Calu3 (cell line): ENCODE measurements around the gene ZSWIM2. TPM values are rescaled to one million over a fixed set of nuclear protein-coding genes. Genes with fewer than 3 reads are reported as not detected.
"Not testable (repeated sequence)": the region's sequence is repeated elsewhere in the genome, so short reads cannot be mapped to it uniquely, and the experiment has no call there.

Experiments
- BruUV-seq: library from RNA; stranded (reverse); fragments of 400-500 nt; replicated peaks from 2 replicates; lab custom pipeline; 2021; lab: Mats Ljungman, UMichigan
- CTCF ChIA-PET: fragments of 300-600 bp; sonication (Branson Sonifier 250); formaldehyde crosslinking; loops from one replicate; lab custom pipeline; 2022; ENCODE audit warnings: antibody characterized with exemption; lab: Charles Lee
- DNase-seq: peaks from one replicate; pipeline ENCODE4 v3.0.0; 2022
- H3K27ac Mint-ChIP-seq: one replicate; pipeline ENCODE4 v1.8.0; 2022; ENCODE audit warnings: mixed read lengths; ENCODE audit not compliant: unreplicated experiment
- H3K27me3 Mint-ChIP-seq: one replicate; pipeline ENCODE4 v1.8.0; 2022; ENCODE audit warnings: mixed read lengths; ENCODE audit not compliant: unreplicated experiment
- H3K36me3 Mint-ChIP-seq: one replicate; pipeline ENCODE4 v1.8.0; 2022; ENCODE audit warnings: mild to moderate bottlenecking, moderate library complexity, mixed read lengths; ENCODE audit not compliant: insufficient read depth, unreplicated experiment
- H3K4me1 Mint-ChIP-seq: one replicate; pipeline ENCODE4 v1.8.0; 2022; ENCODE audit warnings: mild to moderate bottlenecking, low read depth, mixed read lengths; ENCODE audit not compliant: unreplicated experiment
- H3K4me3 Mint-ChIP-seq: one replicate; pipeline ENCODE4 v1.8.0; 2022; ENCODE audit warnings: mild to moderate bottlenecking, low read depth, moderate library complexity, mixed read lengths; ENCODE audit not compliant: unreplicated experiment
- H3K9me3 Mint-ChIP-seq: one replicate; pipeline ENCODE4 v1.8.0; 2022; ENCODE audit warnings: low read depth, mixed read lengths; ENCODE audit not compliant: unreplicated experiment
- CTCF ChIP-seq: fragments of 200-600 bp; IDR thresholded peaks from one replicate; pipeline ENCODE4 v1.8.0; 2022; ENCODE audit warnings: antibody characterized with exemption; ENCODE audit not compliant: unreplicated experiment
- intact Hi-C: fragments of 100-400 bp; cut with micrococcal nuclease; formaldehyde crosslinking; loops from one replicate; pipeline ENCODE4 v1.10.0; 2022; ENCODE audit not compliant: unreplicated experiment
- total RNA-seq: library from RNA; stranded (reverse); gene quantifications from 2 replicates; pipeline ENCODE4 v1.2.3, GENCODE V29; 2022

ZSWIM2 gene
- total RNA-seq, 1 experiment from 2014 or later = not detected

GRCh38 chr2:186822323-186822722 lies 26.6 kb downstream of the ZSWIM2 start:
- intact Hi-C loops = no loop called here
- Mint-ChIP-seq H3K36me3 (no peaks in the 10 kb centered on the region), H3K9me3 (peaks cover 4% of the 10 kb centered on the region), H3K4me3 (no peak overlapping the region), H3K4me1 (no peaks in the 10 kb centered on the region), H3K27me3 (no peaks in the 10 kb centered on the region), H3K27ac (no peak overlapping the region)
- CTCF ChIA-PET = no interaction called here
- no peak for DNase-seq
- no peak for TF ChIP-seq CTCF
- no TSS peak for BruUV-seq

GRCh38 chr2:186820303-186820702 lies 28.7 kb downstream of the ZSWIM2 start:
- H3K27me3 Mint-ChIP-seq = no peaks in the 10 kb centered on the region
- H3K9me3 Mint-ChIP-seq = no peaks in the 10 kb centered on the region
- no peak for TF ChIP-seq CTCF
- CTCF ChIA-PET = interaction anchor here (0.5 kb wide), 1 partner anchor 126 kb away, joined by 4 read pairs; no protein-coding TSS in a partner anchor
- H3K4me1 Mint-ChIP-seq = no peaks in the 10 kb centered on the region
- H3K4me3 Mint-ChIP-seq = no peak overlapping the region
- H3K27ac Mint-ChIP-seq = no peak overlapping the region
- BruUV-seq = no TSS peak
- intact Hi-C loops = no loop called here
- no peak for DNase-seq
- no peaks in the 10 kb centered on the region for H3K36me3 Mint-ChIP-seq

- DNase-seq, intact Hi-C loops, H3K27ac Mint-ChIP-seq, H3K4me3 Mint-ChIP-seq, CTCF ChIA-PET, H3K36me3 Mint-ChIP-seq, H3K9me3 Mint-ChIP-seq, BruUV-seq, H3K27me3 Mint-ChIP-seq, H3K4me1 Mint-ChIP-seq: not testable (repeated sequence)
Measured at GRCh38 chr2:186811760-186812159, 37.2 kb downstream of the ZSWIM2 start.

GRCh38 chr2:186806591-186806990 lies 42.4 kb downstream of the ZSWIM2 start:
- CTCF ChIA-PET = no interaction called here
- intact Hi-C loops = no loop called here
- Mint-ChIP-seq H3K36me3 (no peaks in the 10 kb centered on the region), H3K4me3 (no peak overlapping the region), H3K4me1 (no peaks in the 10 kb centered on the region), H3K9me3 (peaks cover 8% of the 10 kb centered on the region), H3K27ac (no peak overlapping the region), H3K27me3 (no peaks in the 10 kb centered on the region)
- TF ChIP-seq CTCF = no peak
- no peak for DNase-seq
- no TSS peak for BruUV-seq

DNA sequence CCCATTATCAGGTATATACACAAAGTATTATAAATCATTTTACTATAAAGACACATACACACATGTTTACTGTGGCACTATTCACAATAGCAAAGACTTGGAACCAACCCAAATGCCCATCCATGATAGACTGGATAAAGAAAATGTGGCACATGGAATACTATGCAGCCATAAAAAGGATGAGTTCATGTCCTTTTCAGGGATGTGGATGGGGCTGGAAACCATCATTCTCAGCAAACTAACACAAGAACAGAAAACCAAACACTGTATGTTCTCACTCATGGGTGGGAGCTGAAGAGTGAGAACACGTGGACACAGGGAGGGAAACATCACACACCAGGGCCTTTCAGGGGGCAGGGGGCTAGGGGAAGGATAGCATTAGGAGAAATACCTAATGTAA lies 50.4 kb downstream of the ZSWIM2 start:
- H3K27ac Mint-ChIP-seq, H3K4me1 Mint-ChIP-seq, H3K9me3 Mint-ChIP-seq, intact Hi-C loops, BruUV-seq, DNase-seq, H3K36me3 Mint-ChIP-seq, H3K27me3 Mint-ChIP-seq, CTCF ChIA-PET, H3K4me3 Mint-ChIP-seq: not testable (repeated sequence)
